Renal pelvis (tissue), 4 donors: Measurements from ENCODE around the gene PTOV1. TPM values are rescaled to one million over a fixed set of nuclear protein-coding genes. Genes with fewer than 3 reads are reported as not detected.

Source experiments
- DNase-seq: peaks from one replicate; pipeline ENCODE4 v3.0.0-alpha.2; 2013
- polyA plus RNA-seq, 3 donors: library from polyadenylated mRNA; unstranded; fragments of 120-200 nt; gene quantifications; one replicate each; pipeline ENCODE4 v1.2.1, GENCODE V29; 2013; ENCODE audit not compliant: insufficient read length in 3 of 3

The PTOV1 gene
- polyA plus RNA-seq, 3 donors: 351 to 386 (median 360) TPM

- DNase-seq: no peak
Observed at GRCh38 chr19:49881672-49882394, 30.9 kb downstream of the PTOV1 start.

- DNase-seq: no peak
Observed at GRCh38 chr19:49882643-49883042, 31.7 kb downstream of the PTOV1 start.

- DNase-seq: no peak
Observed at GRCh38 chr19:49883094-49883493, 32.1 kb downstream of the PTOV1 start.

- DNase-seq: no peak
Observed at GRCh38 chr19:49884109-49884508, 33.1 kb downstream of the PTOV1 start.

GRCh38 chr19:49884760-49885159 is 33.8 kb downstream of the PTOV1 start:
- DNase-seq: no peak

- no peak for DNase-seq
Observed at GRCh38 chr19:49887037-49887664, 36.2 kb downstream of the PTOV1 start.

GRCh38 chr19:49887665-49888509 is 36.9 kb downstream of the PTOV1 start:
- DNase-seq: no peak

- no peak for DNase-seq
Observed at GRCh38 chr19:49888510-49888824, 37.5 kb downstream of the PTOV1 start.

- no peak for DNase-seq
Observed at GRCh38 chr19:49889038-49889686, 38.2 kb downstream of the PTOV1 start.

GRCh38 chr19:49889687-49890348 is 38.9 kb downstream of the PTOV1 start:
- DNase-seq: peak; percentile 74

- no peak for DNase-seq
Observed at GRCh38 chr19:49890349-49891311, 39.7 kb downstream of the PTOV1 start.

- DNase-seq: no peak
Observed at GRCh38 chr19:49891393-49891792, 40.4 kb downstream of the PTOV1 start.

GRCh38 chr19:49892716-49893115 is 41.8 kb downstream of the PTOV1 start:
- no peak for DNase-seq

- no peak for DNase-seq
Observed at GRCh38 chr19:49894011-49894664, 43.2 kb downstream of the PTOV1 start.

- DNase-seq: no peak
Observed at GRCh38 chr19:49894879-49895565, 44.1 kb downstream of the PTOV1 start.

- DNase-seq: no peak
Observed at GRCh38 chr19:49895566-49896297, 44.8 kb downstream of the PTOV1 start.

GRCh38 chr19:49896863-49897621 is 46.1 kb downstream of the PTOV1 start, which contains the start of gene IL4I1:
TSS of gene IL4I1 (minus strand) at chr19:49896887. CDS start at chr19:49896160, 727 bp downstream.
- DNase-seq: no peak

- no peak for DNase-seq
Observed at GRCh38 chr19:49904136-49904535, 53.2 kb downstream of the PTOV1 start.
